ENCODE data around the gene MRC1. TPM values are rescaled to one million over a fixed set of nuclear protein-coding genes. Genes with fewer than 3 reads are reported as not detected.

Gene MRC1
- total RNA-seq, 1 experiment from 2014 or later: 0.07 TPM

DNA sequence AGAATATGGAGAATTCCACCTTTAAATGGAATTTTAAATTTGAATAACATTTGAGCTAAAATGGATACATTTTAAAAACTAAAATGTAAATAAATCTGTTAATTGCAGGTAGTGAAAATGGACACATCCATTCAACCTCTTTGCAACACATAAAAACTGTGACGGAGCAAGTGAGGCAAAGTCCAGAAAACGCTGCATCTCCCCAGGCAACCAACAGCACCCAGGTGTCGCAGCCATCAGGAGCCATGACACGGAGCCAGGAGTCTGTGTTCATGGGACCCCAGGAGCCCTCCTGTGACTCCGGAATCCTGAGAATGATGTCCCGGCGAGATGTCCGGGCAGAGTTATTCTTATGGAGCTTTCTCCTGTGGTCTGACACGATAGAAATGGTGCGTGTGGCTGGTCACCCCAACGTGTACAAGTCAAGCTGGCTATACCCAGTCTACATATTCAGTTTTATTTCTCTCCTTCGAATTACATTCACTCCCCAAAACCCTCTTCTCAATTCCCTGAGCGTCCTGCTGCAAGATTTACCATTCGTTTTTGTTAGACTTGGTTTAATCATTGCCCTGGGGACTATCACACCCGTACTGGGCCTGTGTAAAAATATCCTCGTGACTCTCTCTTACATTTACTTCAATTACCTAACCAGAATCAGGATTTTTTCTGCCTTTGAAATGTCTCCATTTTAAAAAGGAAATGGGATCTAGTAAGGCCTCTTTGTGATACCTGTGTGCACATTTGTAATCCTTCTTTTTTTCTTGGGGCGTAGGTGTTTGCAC lies 13.1 kb upstream of the MRC1 start:
- no peak overlapping the region for H2AFZ ChIP-seq
- H3K27me3 ChIP-seq (ENCODE audit: insufficient read depth, low read depth): no peaks in the 10 kb centered on the region
- H3K4me2 ChIP-seq: no peak overlapping the region
- intact Hi-C loops (cut with micrococcal nuclease; ENCODE audit: unreplicated experiment): no loop called here
- BruUV-seq (replicated peaks): no TSS peak
- TF ChIP-seq EZH2 (IDR thresholded peaks at IDR 0.05; ENCODE audit: low read depth): no peak
- no peaks in the 10 kb centered on the region for H4K20me1 ChIP-seq (ENCODE audit: insufficient read depth)
- POLR2A ChIA-PET (ENCODE audit: unreplicated experiment): no interaction called here
- no peaks in the 10 kb centered on the region for H3F3A ChIP-seq (ENCODE audit: insufficient read depth, low read depth)
- no peaks in the 10 kb centered on the region for H3K79me2 ChIP-seq (ENCODE audit: low read depth)
- CTCF ChIA-PET: no interaction called here
- no peak for DNase-seq
- H3K27ac ChIP-seq: no peak overlapping the region
- H3K9me2 ChIP-seq (ENCODE audit: insufficient read depth): no peaks in the 10 kb centered on the region
- H3K4me3 ChIP-seq: no peak overlapping the region
- no peaks in the 10 kb centered on the region for H3K36me3 ChIP-seq (ENCODE audit: low read depth)
- no peaks in the 10 kb centered on the region for H3K9me3 ChIP-seq (ENCODE audit: insufficient read depth, low read depth)
- no peaks in the 10 kb centered on the region for H3K4me1 ChIP-seq (replicated peaks; ENCODE audit: insufficient read depth)

DNA sequence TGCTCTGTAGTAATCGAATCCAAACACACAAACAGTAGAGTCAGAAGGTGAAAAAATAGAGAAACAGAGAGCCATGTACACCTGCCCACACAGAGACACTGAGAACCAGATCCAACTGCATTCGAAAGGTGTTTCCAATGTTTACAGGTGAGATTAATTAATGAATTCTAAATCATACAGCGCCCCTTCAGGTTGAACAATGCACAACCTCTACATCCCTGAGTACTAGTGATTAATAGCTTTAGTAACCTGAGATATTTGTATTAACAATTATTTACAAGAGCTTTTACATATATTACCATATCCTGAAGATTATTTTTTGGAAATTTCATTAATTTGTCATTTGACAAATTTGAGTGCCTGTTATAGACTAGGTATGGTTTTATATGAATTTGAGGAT lies 7.6 kb upstream of the MRC1 start:
- Histone ChIP-seq H3K9me2 (ENCODE audit: insufficient read depth) (no peaks in the 10 kb centered on the region), H4K20me1 (ENCODE audit: insufficient read depth) (no peaks in the 10 kb centered on the region), H3K79me2 (ENCODE audit: low read depth) (no peaks in the 10 kb centered on the region), H3K4me3 (no peak overlapping the region), H3K9me3 (ENCODE audit: insufficient read depth, low read depth) (no peaks in the 10 kb centered on the region), H3K27ac (no peak overlapping the region), H3F3A (ENCODE audit: insufficient read depth, low read depth) (no peaks in the 10 kb centered on the region), H3K4me2 (no peak overlapping the region), H3K4me1 (replicated peaks; ENCODE audit: insufficient read depth) (no peaks in the 10 kb centered on the region), H2AFZ (no peak overlapping the region), H3K36me3 (ENCODE audit: low read depth) (no peaks in the 10 kb centered on the region), H3K27me3 (ENCODE audit: insufficient read depth, low read depth) (no peaks in the 10 kb centered on the region)
- ChIA-PET POLR2A (ENCODE audit: unreplicated experiment) (no interaction called here), CTCF (no interaction called here)
- intact Hi-C loops (cut with micrococcal nuclease; ENCODE audit: unreplicated experiment): no loop called here
- BruUV-seq (replicated peaks): no TSS peak
- TF ChIP-seq, protein P1, sequence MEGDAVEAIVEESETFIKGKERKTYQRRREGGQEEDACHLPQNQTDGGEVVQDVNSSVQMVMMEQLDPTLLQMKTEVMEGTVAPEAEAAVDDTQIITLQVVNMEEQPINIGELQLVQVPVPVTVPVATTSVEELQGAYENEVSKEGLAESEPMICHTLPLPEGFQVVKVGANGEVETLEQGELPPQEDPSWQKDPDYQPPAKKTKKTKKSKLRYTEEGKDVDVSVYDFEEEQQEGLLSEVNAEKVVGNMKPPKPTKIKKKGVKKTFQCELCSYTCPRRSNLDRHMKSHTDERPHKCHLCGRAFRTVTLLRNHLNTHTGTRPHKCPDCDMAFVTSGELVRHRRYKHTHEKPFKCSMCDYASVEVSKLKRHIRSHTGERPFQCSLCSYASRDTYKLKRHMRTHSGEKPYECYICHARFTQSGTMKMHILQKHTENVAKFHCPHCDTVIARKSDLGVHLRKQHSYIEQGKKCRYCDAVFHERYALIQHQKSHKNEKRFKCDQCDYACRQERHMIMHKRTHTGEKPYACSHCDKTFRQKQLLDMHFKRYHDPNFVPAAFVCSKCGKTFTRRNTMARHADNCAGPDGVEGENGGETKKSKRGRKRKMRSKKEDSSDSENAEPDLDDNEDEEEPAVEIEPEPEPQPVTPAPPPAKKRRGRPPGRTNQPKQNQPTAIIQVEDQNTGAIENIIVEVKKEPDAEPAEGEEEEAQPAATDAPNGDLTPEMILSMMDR (conservative IDR thresholded peaks at IDR 0.05): peak; percentile 33; the same call in 1 of the 2 replicates
- TF ChIP-seq EZH2 (IDR thresholded peaks at IDR 0.05; ENCODE audit: low read depth): no peak
- no peak for DNase-seq

DNA sequence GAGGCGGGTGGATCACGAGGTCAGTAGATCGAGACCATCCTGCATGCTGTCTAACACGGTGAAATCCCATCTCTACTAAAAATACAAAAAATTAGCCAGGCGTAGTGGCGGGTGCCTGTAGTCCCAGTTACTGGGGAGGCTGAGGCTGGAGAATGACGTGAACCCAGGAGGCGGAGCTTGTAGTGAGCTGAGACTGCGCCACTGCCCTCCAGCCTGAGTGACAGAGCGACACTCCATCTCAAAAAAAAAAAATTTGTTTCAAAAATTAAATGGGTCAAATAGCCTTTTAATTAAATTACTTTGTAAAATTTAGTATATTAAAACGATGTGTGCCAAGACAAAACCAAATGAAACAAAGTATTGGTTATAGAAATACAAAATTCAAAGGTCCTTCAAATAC lies 6.8 kb upstream of the MRC1 start:
- ChIA-PET CTCF (no interaction called here), POLR2A (ENCODE audit: unreplicated experiment) (no interaction called here)
- no peak for TF ChIP-seq EZH2 (IDR thresholded peaks at IDR 0.05; ENCODE audit: low read depth)
- TF ChIP-seq, protein P1 (conservative IDR thresholded peaks at IDR 0.05): no peak
- H4K20me1 ChIP-seq (ENCODE audit: insufficient read depth): no peaks in the 10 kb centered on the region
- no peak overlapping the region for H2AFZ ChIP-seq
- H3K79me2 ChIP-seq (ENCODE audit: low read depth): no peaks in the 10 kb centered on the region
- no peaks in the 10 kb centered on the region for H3F3A ChIP-seq (ENCODE audit: insufficient read depth, low read depth)
- H3K27ac ChIP-seq: no peak overlapping the region
- H3K4me2 ChIP-seq: no peak overlapping the region
- H3K36me3 ChIP-seq (ENCODE audit: low read depth): no peaks in the 10 kb centered on the region
- no peaks in the 10 kb centered on the region for H3K9me2 ChIP-seq (ENCODE audit: insufficient read depth)
- no peaks in the 10 kb centered on the region for H3K9me3 ChIP-seq (ENCODE audit: insufficient read depth, low read depth)
- H3K4me3 ChIP-seq: no peak overlapping the region
- no peak for DNase-seq
- no TSS peak for BruUV-seq (replicated peaks)
- no peaks in the 10 kb centered on the region for H3K27me3 ChIP-seq (ENCODE audit: insufficient read depth, low read depth)
- no peaks in the 10 kb centered on the region for H3K4me1 ChIP-seq (replicated peaks; ENCODE audit: insufficient read depth)
- intact Hi-C loops (cut with micrococcal nuclease; ENCODE audit: unreplicated experiment): no loop called here

DNA sequence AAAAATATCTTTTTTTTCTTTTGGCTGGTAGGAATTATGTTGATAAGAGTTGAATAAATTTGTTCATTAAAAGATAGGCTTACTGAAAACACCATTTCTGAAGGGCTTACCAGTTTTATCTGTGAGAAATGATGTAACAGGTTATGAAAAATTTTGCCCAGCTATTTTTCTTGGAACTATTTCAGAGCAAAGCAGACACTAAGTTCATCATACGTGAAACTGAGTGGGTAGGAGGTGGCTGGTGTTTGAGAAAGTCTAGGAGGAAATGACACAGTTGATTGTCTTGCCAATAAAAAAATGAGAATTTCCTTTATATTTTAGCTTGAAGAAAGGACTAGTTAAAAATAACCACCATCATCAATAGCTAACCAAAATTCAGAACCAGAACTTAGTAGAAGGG lies 6.2 kb upstream of the MRC1 start:
- ChIA-PET POLR2A (ENCODE audit: unreplicated experiment) (no interaction called here), CTCF (no interaction called here)
- Histone ChIP-seq H3K4me1 (replicated peaks; ENCODE audit: insufficient read depth) (no peaks in the 10 kb centered on the region), H3K79me2 (ENCODE audit: low read depth) (no peaks in the 10 kb centered on the region), H2AFZ (no peak overlapping the region), H3K9me2 (ENCODE audit: insufficient read depth) (no peaks in the 10 kb centered on the region), H3K4me3 (no peak overlapping the region), H3K27ac (no peak overlapping the region), H3K27me3 (ENCODE audit: insufficient read depth, low read depth) (no peaks in the 10 kb centered on the region), H3K9me3 (ENCODE audit: insufficient read depth, low read depth) (no peaks in the 10 kb centered on the region), H3K4me2 (no peak overlapping the region), H4K20me1 (ENCODE audit: insufficient read depth) (no peaks in the 10 kb centered on the region), H3F3A (ENCODE audit: insufficient read depth, low read depth) (no peaks in the 10 kb centered on the region), H3K36me3 (ENCODE audit: low read depth) (no peaks in the 10 kb centered on the region)
- TF ChIP-seq EZH2 (IDR thresholded peaks at IDR 0.05; ENCODE audit: low read depth): no peak
- intact Hi-C loops (cut with micrococcal nuclease; ENCODE audit: unreplicated experiment): no loop called here
- BruUV-seq (replicated peaks): no TSS peak
- no peak for DNase-seq
